ENCODE measurements around the gene DLX3. TPM values are rescaled to one million over a fixed set of nuclear protein-coding genes. Genes with fewer than 3 reads are reported as not detected.
A peak's percentile ranks its signal among the peaks of the same experiment; 100 is the strongest.
"Not testable (repeated sequence)": the region's sequence is repeated elsewhere in the genome, so short reads cannot be mapped to it uniquely, and the experiment has no call there.

DLX3 gene
- not detected for total RNA-seq
- long read RNA-seq = 0 reads

- peaks cover 39% of the 10 kb centered on the region for H3K4me1 ChIP-seq
- H3K27ac ChIP-seq (replicated peaks) = no peak within 1 kb of the TSS
- no peaks in the 10 kb centered on the region for H3K9me3 ChIP-seq (replicated peaks)
- TF ChIP-seq CTCF (IDR thresholded peaks at IDR 0.05; ENCODE audit: borderline replicate concordance) = no peak
- intact Hi-C loops (cut with micrococcal nuclease) = loop anchor here (5.0 kb wide), 1 partner anchor 133 kb away; no protein-coding TSS in a partner anchor
- H3K36me3 ChIP-seq = no peaks in the 10 kb centered on the region
- peak; percentile 63 for DNase-seq
- H3K27me3 ChIP-seq (ENCODE audit: low read depth) = peaks cover 100% of the 10 kb centered on the region
- H3K4me3 ChIP-seq = peak within 1 kb of the TSS; percentile 64
Observed at GRCh38 chr17:49995055-49995738, at the start of gene DLX3. TSS of gene DLX3 (minus strand) at chr17:49995224. CDS start at chr17:49994998, 226 bp downstream.

- H3K9me3 ChIP-seq (replicated peaks) = no peaks in the 10 kb centered on the region
- no peak for TF ChIP-seq CTCF (IDR thresholded peaks at IDR 0.05; ENCODE audit: borderline replicate concordance)
- peaks cover 31% of the 10 kb centered on the region for H3K4me1 ChIP-seq
- H3K4me3 ChIP-seq = no peak overlapping the region
- H3K27me3 ChIP-seq (ENCODE audit: low read depth) = no peaks in the 10 kb centered on the region
- intact Hi-C loops (cut with micrococcal nuclease) = no loop called here
- no peak for DNase-seq
- H3K36me3 ChIP-seq = no peaks in the 10 kb centered on the region
- H3K27ac ChIP-seq (replicated peaks) = peak overlapping the region; percentile 48
Observed at GRCh38 chr17:50044483-50044882, 49.5 kb upstream of the DLX3 start.

GRCh38 chr17:50043290-50044148 is 48.5 kb upstream of the DLX3 start:
- Histone ChIP-seq H3K4me1 (peaks cover 31% of the 10 kb centered on the region), H3K4me3 (no peak overlapping the region), H3K36me3 (no peaks in the 10 kb centered on the region), H3K27ac (replicated peaks) (peak overlapping the region; percentile 48), H3K9me3 (replicated peaks) (no peaks in the 10 kb centered on the region), H3K27me3 (ENCODE audit: low read depth) (no peaks in the 10 kb centered on the region)
- intact Hi-C loops (cut with micrococcal nuclease) = no loop called here
- peak; percentile 34 for DNase-seq
- no peak for TF ChIP-seq CTCF (IDR thresholded peaks at IDR 0.05; ENCODE audit: borderline replicate concordance)

- no peak for TF ChIP-seq CTCF (IDR thresholded peaks at IDR 0.05; ENCODE audit: borderline replicate concordance)
- Histone ChIP-seq H3K27me3 (ENCODE audit: low read depth) (no peaks in the 10 kb centered on the region), H3K27ac (replicated peaks) (no peak overlapping the region), H3K4me1 (peaks cover 30% of the 10 kb centered on the region), H3K4me3 (no peak overlapping the region), H3K36me3 (no peaks in the 10 kb centered on the region), H3K9me3 (replicated peaks) (no peaks in the 10 kb centered on the region)
- DNase-seq = no peak
- intact Hi-C loops (cut with micrococcal nuclease) = no loop called here
Observed at GRCh38 chr17:50042211-50042610, 47.2 kb upstream of the DLX3 start.

GRCh38 chr17:50040496-50040895 is 45.5 kb upstream of the DLX3 start:
- intact Hi-C loops (cut with micrococcal nuclease); H3K36me3 ChIP-seq; H3K27ac ChIP-seq (replicated peaks); H3K9me3 ChIP-seq (replicated peaks); H3K4me3 ChIP-seq; DNase-seq; H3K27me3 ChIP-seq (ENCODE audit: low read depth): not testable (repeated sequence)
- H3K4me1 ChIP-seq = peaks cover 30% of the 10 kb centered on the region

- Histone ChIP-seq H3K9me3 (replicated peaks) (no peaks in the 10 kb centered on the region), H3K27ac (replicated peaks) (no peak overlapping the region), H3K36me3 (no peaks in the 10 kb centered on the region), H3K4me3 (no peak overlapping the region), H3K4me1 (peaks cover 15% of the 10 kb centered on the region), H3K27me3 (ENCODE audit: low read depth) (no peaks in the 10 kb centered on the region)
- no peak for DNase-seq
- intact Hi-C loops (cut with micrococcal nuclease) = no loop called here
- no peak for TF ChIP-seq CTCF (IDR thresholded peaks at IDR 0.05; ENCODE audit: borderline replicate concordance)
Observed at GRCh38 chr17:50039058-50039457, 44.0 kb upstream of the DLX3 start.
